Natural killer cell (primary cell): ENCODE measurements around the gene ALG5. TPM values are rescaled to one million over a fixed set of nuclear protein-coding genes. Genes with fewer than 3 reads are reported as not detected.

Experiments
- ATAC-seq, 3 donors: fragments of 150-1000 bp in 2 of 3; fragments of 200-7000 bp in 1 of 3; cut with Tn5 transposase; 1 replicate in 1 of 3; 2 replicates in 2 of 3; pipeline ENCODE4 v1.10.0; 2021; ENCODE audit warnings: mild to moderate bottlenecking in 2 of 3, moderate library complexity in 2 of 3
- DNase-seq, 2 donors: peaks; one replicate each; pipeline versions ENCODE4 v3.0.0 to v3.0.0-alpha.2; 2013 to 2021; ENCODE audit warnings: mixed read lengths in 1 of 2
- H3K27ac ChIP-seq: one replicate; pipeline ENCODE4 v1.5.1; 2013; ENCODE audit warnings: mild to moderate bottlenecking, low read length
- H3K27me3 ChIP-seq: one replicate; pipeline ENCODE4 v1.6.1; 2013; ENCODE audit warnings: low read length; ENCODE audit not compliant: control insufficient read depth, insufficient read depth
- H3K36me3 ChIP-seq: one replicate; pipeline ENCODE4 v1.6.1; 2013; ENCODE audit warnings: low read length; ENCODE audit not compliant: control insufficient read depth, insufficient read depth
- H3K4me1 ChIP-seq: one replicate; pipeline ENCODE4 v1.6.1; 2013; ENCODE audit warnings: low read length; ENCODE audit not compliant: control insufficient read depth, insufficient read depth
- H3K4me3 ChIP-seq: one replicate; pipeline ENCODE4 v1.5.1; 2013; ENCODE audit warnings: low read length
- H3K9me3 ChIP-seq: one replicate; pipeline ENCODE4 v1.6.1; 2013; ENCODE audit warnings: low read length; ENCODE audit not compliant: control insufficient read depth, insufficient read depth
- H3K27ac Mint-ChIP-seq, 2 donors: one replicate each; pipeline ENCODE4 v1.8.0; 2022; ENCODE audit warnings: mild to moderate bottlenecking in 2 of 2, mixed read lengths in 2 of 2, moderate library complexity in 1 of 2
- H3K27me3 Mint-ChIP-seq, 2 donors: one replicate each; pipeline ENCODE4 v1.8.0; 2022; ENCODE audit warnings: low read depth in 2 of 2, mixed read lengths in 2 of 2
- H3K36me3 Mint-ChIP-seq: one replicate; pipeline ENCODE4 v1.8.0; 2022; ENCODE audit warnings: mixed read lengths
- H3K4me1 Mint-ChIP-seq, 2 donors: one replicate each; pipeline ENCODE4 v1.8.0; 2022; ENCODE audit warnings: mixed read lengths in 2 of 2
- H3K4me3 Mint-ChIP-seq: one replicate; pipeline ENCODE4 v1.8.0; 2022; ENCODE audit warnings: mild to moderate bottlenecking, moderate library complexity, mixed read lengths
- H3K9me3 Mint-ChIP-seq, 2 donors: one replicate each; pipeline ENCODE4 v1.8.0; 2022; ENCODE audit warnings: mixed read lengths in 2 of 2
- CTCF ChIP-seq: fragments of 200-600 bp; IDR thresholded peaks from one replicate; pipeline ENCODE4 v1.8.0; 2022; ENCODE audit warnings: antibody characterized with exemption
- WGBS: methylation state at CpG from one replicate; pipeline ENCODE4 v1.1.7; 2013; ENCODE audit warnings: missing lambda C conversion rate; ENCODE audit not compliant: insufficient coverage; 5-methylcytosine and 5-hydroxymethylcytosine counted together
- intact Hi-C: fragments of 100-400 bp; cut with micrococcal nuclease; formaldehyde crosslinking; loops from one replicate; pipeline ENCODE4 v1.14.2; 2022
- total RNA-seq, 4 donors: library from RNA; stranded (reverse); fragments of 120-200 nt in 1 of 4; gene quantifications; one replicate each; pipeline versions ENCODE4 v1.2.3 to v1.2.4, GENCODE V29; 2013 to 2022

Gene ALG5
- total RNA-seq, 3 donors from 2014 or later (not counting 1 experiment from before 2014, with no cell fraction given): 20.2 to 25.0 (median 24.5) TPM

DNA sequence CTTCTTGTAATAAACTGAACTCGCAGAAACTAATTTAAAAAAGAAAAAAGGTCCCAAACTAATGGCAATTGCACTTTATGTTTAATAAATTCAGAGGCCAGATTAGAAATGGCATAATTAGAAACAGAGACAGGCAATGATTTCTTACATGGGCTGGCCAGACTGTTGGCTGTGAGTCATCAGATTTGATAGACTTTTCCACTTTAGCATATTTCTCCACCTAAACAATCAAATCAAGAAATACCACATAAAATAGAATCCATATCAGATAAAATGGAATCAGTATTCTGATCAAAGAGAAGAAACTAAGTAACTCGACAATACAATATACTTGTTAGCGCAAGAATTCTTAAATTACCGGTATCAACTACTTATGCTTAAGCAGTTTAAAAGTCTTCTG lies 30.5 kb upstream of the ALG5 start:
- DNase-seq (no peak), ATAC-seq (no peak)
- intact Hi-C loops: no loop called here
- Mint-ChIP-seq H3K4me3 (no peak overlapping the region), H3K9me3 (no peaks in the 10 kb centered on the region), H3K36me3 (peaks cover 6% of the 10 kb centered on the region), H3K27ac (no peak overlapping the region), H3K4me1 (no peaks in the 10 kb centered on the region), H3K27me3 (no peaks in the 10 kb centered on the region)
- H3K9me3 ChIP-seq: no peaks in the 10 kb centered on the region
- no peaks in the 10 kb centered on the region for H3K4me1 ChIP-seq
- no peak overlapping the region for H3K27ac ChIP-seq
- WGBS: 100% methylated on average over 1 of the region's 4 CpGs
- no peak for TF ChIP-seq CTCF
- H3K4me3 ChIP-seq: no peak overlapping the region
- H3K36me3 ChIP-seq: peaks cover 80% of the 10 kb centered on the region
- no peaks in the 10 kb centered on the region for H3K27me3 ChIP-seq

DNA sequence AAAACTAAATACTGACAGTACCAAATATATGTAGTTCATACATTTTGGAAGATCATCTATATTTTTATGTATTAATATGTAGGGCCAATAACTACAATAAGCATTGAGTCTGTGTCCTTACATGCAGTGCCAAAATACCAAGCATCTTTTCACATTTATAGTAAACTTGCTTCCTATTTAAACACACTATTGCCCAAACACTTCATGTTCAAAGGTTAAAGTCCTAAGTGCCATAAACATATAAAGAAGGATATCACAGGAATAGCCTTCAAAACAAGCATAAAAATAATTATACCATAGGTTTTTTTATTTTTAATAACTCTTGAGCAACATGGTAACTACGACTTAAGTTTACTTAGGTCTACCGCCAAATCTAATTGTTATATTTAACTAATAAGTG lies 28.5 kb upstream of the ALG5 start:
- no CpG with 5 or more reads among the region's 2 CpGs for WGBS
- no peak overlapping the region for H3K27ac Mint-ChIP-seq
- peaks cover 10% of the 10 kb centered on the region for H3K36me3 Mint-ChIP-seq

GRCh38 chr13:37026771-37027170 lies 27.6 kb upstream of the ALG5 start:
- WGBS: no CpG with 5 or more reads among the region's 1 CpG
- Mint-ChIP-seq H3K27me3 (no peaks in the 10 kb centered on the region), H3K36me3 (peaks cover 10% of the 10 kb centered on the region), H3K4me3 (no peak overlapping the region), H3K9me3 (no peaks in the 10 kb centered on the region), H3K27ac (no peak overlapping the region), H3K4me1 (no peaks in the 10 kb centered on the region)
- intact Hi-C loops: no loop called here
- H3K4me1 ChIP-seq: no peaks in the 10 kb centered on the region
- H3K27me3 ChIP-seq: no peaks in the 10 kb centered on the region
- ATAC-seq (no peak), DNase-seq (no peak)
- no peak overlapping the region for H3K27ac ChIP-seq
- H3K4me3 ChIP-seq: no peak overlapping the region
- H3K9me3 ChIP-seq: no peaks in the 10 kb centered on the region
- TF ChIP-seq CTCF: no peak
- H3K36me3 ChIP-seq: peaks cover 85% of the 10 kb centered on the region

More for the DNA sequence above, 28.5 kb upstream of the ALG5 start:
- peaks cover 85% of the 10 kb centered on the region for H3K36me3 ChIP-seq
- no peak for DNase-seq
- no peak overlapping the region for H3K27ac ChIP-seq
- Mint-ChIP-seq H3K4me3 (no peak overlapping the region), H3K4me1 (no peaks in the 10 kb centered on the region), H3K27me3 (no peaks in the 10 kb centered on the region), H3K9me3 (no peaks in the 10 kb centered on the region)
- intact Hi-C loops: no loop called here
- ATAC-seq: no peak
- no peaks in the 10 kb centered on the region for H3K9me3 ChIP-seq
- no peak for TF ChIP-seq CTCF
- no peak overlapping the region for H3K4me3 ChIP-seq
- H3K4me1 ChIP-seq: no peaks in the 10 kb centered on the region
- no peaks in the 10 kb centered on the region for H3K27me3 ChIP-seq

GRCh38 chr13:37023871-37024270 lies 24.7 kb upstream of the ALG5 start:
- TF ChIP-seq CTCF: no peak
- Mint-ChIP-seq H3K4me3 (no peak overlapping the region), H3K27ac (no peak overlapping the region), H3K9me3 (no peaks in the 10 kb centered on the region), H3K4me1 (no peaks in the 10 kb centered on the region), H3K27me3 (no peaks in the 10 kb centered on the region), H3K36me3 (peaks cover 10% of the 10 kb centered on the region)
- no peaks in the 10 kb centered on the region for H3K9me3 ChIP-seq
- H3K4me3 ChIP-seq: no peak overlapping the region
- ATAC-seq: no peak
- WGBS: 100% methylated on average over 1 of the region's 1 CpG
- no peak for DNase-seq
- intact Hi-C loops: no loop called here
- H3K36me3 ChIP-seq: peaks cover 87% of the 10 kb centered on the region
- H3K27ac ChIP-seq: no peak overlapping the region
- H3K27me3 ChIP-seq: no peaks in the 10 kb centered on the region
- no peaks in the 10 kb centered on the region for H3K4me1 ChIP-seq
